ENCODE results near the gene OTUD7B. TPM values are rescaled to one million over a fixed set of nuclear protein-coding genes. Genes with fewer than 3 reads are reported as not detected.
A peak's percentile ranks its signal among the peaks of the same experiment; 100 is the strongest.
"Not testable (repeated sequence)": the region's sequence is repeated elsewhere in the genome, so short reads cannot be mapped to it uniquely, and the experiment has no call there.

The OTUD7B gene
- total RNA-seq, result 19.1 TPM

GRCh38 chr1:150010393-150011115, at the start of gene OTUD7B:
Gene OTUD7B (minus strand): TSS chr1:150010726. CDS start chr1:149977510, 33,216 bp downstream.
- ATAC-seq, result peak; percentile 92

GRCh38 chr1:150060260-150060659, 49.7 kb upstream of the OTUD7B start:
- ATAC-seq, result no peak
- DNase-seq (ENCODE audit: low spot score), result no peak

More at GRCh38 chr1:150010393-150011115, at the start of gene OTUD7B:
- peak; percentile 93 for DNase-seq (ENCODE audit: low spot score)

DNA sequence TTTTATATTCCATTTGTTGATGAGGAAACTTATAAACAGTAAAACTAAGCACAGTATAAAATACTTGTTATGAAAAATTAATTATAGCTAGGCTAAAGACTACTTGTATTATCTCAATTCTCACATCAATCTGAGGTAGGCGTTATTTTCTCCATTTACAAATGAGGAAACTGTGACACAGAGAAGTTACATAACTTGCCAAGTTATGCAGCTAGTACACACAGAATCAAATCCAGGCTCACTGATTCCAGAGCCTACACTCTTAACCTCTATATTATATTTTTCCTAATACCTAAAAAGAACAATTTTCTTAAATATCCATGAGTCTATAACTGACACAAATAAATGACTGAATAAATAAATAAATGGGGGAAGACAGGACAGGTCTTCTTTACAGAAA, 45.9 kb upstream of the OTUD7B start:
- no peak for ATAC-seq

DNA sequence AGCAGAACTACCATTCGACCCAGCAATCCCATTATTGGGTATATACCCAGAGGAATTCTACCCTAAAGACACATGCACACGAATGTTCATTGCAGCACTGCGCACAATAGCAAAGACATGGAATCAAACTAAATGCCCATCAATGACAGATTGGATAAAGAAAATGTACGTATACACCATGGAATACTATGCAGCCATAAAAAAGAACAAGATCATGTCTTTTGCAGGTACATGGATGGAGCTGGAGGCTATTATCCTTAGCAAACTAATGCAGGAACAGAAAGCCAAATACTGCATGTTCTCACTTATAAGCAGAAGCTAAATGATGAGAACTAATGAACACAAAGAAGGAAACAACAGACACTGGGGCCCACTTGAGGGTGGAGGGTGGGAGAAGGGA, 45.0 kb upstream of the OTUD7B start:
- DNase-seq (ENCODE audit: low spot score); ATAC-seq: not testable (repeated sequence)

More for the DNA sequence above, 45.9 kb upstream of the OTUD7B start:
- DNase-seq (ENCODE audit: low spot score), result no peak

GRCh38 chr1:150053926-150054325, 43.4 kb upstream of the OTUD7B start:
- no peak for ATAC-seq
- no peak for DNase-seq (ENCODE audit: low spot score)

- not testable (repeated sequence) for ATAC-seq; DNase-seq (ENCODE audit: low spot score)
Observed at GRCh38 chr1:150051905-150052412, 41.4 kb upstream of the OTUD7B start.

- peak; percentile 83 for ATAC-seq
- peak; percentile 65 for DNase-seq (ENCODE audit: low spot score)
Observed at GRCh38 chr1:150051089-150051373, 40.5 kb upstream of the OTUD7B start.

DNA sequence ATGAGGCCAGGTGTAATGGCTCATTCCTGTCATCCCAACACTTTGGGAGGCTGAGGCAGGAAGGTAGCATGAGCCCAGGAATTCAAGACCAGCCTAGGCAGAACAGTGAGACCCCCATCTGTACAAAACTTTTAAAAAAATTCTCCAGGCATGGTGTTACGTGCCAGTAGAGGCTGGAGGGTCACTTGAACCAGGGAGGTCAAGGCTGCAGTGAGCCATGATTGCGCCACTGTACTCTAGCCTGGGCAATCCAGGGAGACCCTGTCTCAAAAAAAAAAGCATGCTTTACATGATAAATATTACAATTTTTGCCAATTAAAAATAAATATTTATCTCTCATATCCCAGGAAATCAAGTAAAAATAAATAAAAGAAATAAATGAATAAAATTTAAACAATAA, 39.4 kb upstream of the OTUD7B start:
- DNase-seq (ENCODE audit: low spot score) (no peak), ATAC-seq (no peak)

DNA sequence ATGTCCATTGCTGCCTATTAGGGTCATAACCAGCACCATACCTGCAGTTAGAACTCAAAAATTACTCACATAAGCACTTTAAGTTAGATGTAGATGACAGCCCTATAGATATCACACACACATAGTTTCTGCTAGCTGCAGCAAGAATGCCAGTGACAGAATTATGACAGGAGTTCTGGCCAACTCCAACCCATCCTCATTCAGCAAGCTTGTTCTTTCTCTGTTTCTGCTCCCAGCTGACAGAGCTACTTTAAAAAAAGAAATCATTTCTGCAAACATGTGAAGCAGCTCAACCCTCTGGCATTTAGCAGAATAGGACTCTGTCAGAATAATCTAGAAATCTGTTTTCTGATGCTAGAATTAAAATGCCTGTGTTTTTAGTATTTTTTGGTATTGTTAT, 23.8 kb upstream of the OTUD7B start:
- ATAC-seq, result no peak

DNA sequence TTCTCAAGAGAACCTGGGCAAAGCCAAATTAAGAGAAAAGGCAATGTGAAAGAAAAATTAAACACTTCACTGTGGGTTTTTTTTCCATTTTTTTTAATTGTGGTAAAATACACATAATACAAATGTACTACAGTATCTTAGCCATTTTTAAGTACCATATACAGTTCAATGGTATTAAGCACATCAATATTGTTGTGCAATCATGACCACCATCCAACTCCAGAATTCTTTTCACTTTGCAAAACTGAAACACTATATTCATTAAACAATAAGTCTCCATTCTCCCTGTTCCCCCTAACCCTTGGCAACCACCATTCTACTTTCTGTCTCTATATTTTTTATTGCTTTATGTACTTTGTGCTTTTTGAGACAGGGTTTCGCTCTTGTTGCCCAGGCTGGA, 17.8 kb upstream of the OTUD7B start:
- no peak for DNase-seq (ENCODE audit: low spot score)
- ATAC-seq, result no peak

More for the DNA sequence above, 23.8 kb upstream of the OTUD7B start:
- DNase-seq (ENCODE audit: low spot score), result no peak

GRCh38 chr1:150024156-150024555, 13.6 kb upstream of the OTUD7B start:
- no peak for DNase-seq (ENCODE audit: low spot score)
- no peak for ATAC-seq

DNA sequence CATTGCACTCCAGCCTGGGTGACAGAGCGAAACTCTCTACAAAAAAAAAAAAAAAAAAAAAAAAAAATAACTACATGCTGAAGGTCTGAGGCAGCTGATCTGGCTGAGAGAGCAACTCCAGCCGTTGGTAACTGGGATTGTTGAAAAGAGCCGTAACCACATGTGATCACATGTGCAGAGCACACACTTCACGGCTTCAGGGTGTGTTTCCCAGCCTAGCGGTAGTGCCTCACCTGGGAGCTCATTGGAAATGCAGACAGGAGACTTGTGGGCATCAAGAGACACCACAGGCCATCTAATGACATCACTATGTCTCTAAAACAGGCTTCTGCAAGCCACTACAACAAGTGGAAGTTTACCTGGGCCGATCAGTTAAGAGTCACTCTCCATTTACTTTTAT, 11.8 kb upstream of the OTUD7B start:
- peak; percentile 34 for ATAC-seq
- no peak for DNase-seq (ENCODE audit: low spot score)

DNA sequence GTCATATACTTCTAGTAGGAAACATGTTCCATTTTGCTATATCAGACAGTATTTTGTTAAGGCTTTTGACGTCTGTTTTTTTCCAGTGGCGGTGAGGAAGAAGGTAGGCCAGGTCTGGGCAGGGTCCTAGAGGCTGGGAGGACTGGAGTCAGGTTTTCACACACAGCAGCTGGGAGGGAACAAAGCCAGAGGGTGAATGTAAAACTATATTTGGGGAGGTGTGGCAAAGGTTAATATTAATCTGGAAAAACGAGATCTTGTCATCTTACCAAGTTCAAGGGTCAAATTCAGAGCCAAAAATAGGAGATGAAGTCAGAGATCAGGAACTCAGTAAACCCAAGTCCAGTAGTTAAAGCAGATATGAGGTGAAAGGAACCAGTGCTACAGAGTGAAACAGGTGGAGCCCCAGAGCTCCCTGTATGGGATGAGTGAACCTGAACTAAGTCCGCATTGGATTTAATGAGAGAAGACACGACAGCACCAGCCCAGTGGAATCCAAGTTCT, 10.7 kb upstream of the OTUD7B start:
- ATAC-seq (peak; percentile 94), DNase-seq (ENCODE audit: low spot score) (peak; percentile 79)

DNA sequence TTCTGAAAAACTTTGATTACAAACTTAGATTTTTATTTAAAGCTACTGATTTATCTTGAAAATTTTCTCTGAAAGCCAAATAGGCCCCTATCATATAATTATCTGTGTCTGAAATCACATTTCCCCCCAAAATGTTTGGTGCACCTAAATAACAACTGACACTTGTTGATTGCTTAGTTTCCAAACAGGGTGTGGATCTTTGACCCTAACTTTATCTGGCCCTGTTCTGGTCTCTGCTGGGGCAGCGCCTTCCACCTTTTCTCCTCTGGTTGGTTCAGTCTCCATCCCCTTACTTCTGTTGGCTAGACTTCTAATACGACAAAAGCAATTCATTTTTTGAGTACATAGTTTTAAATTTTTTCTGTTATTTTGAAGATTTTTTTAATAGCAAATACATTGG, 10.2 kb upstream of the OTUD7B start:
- ATAC-seq (peak; percentile 67), DNase-seq (ENCODE audit: low spot score) (no peak)

DNA sequence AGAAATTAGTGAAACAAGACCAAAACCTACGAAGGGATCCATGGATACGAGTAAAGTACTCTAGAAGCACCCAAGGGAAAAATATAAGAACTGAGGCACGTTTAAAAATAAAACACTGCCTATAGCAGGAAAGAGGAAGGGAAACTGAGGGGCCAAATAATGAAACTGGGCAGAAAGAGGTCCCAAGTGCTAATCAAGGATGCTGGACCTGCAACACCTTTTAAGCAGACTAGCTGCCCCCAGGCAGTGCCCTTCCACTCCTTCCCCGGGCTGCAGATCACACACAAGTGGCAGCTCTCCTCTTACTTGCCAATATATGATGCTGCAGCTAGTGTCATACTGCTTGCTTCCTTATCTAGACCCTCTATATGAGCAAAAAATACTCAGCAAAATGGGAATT, 7.6 kb upstream of the OTUD7B start:
- ATAC-seq (no peak), DNase-seq (ENCODE audit: low spot score) (no peak)

- no peak for DNase-seq (ENCODE audit: low spot score)
- ATAC-seq, result no peak
Observed at GRCh38 chr1:150017206-150017750, 6.8 kb upstream of the OTUD7B start.

DNA sequence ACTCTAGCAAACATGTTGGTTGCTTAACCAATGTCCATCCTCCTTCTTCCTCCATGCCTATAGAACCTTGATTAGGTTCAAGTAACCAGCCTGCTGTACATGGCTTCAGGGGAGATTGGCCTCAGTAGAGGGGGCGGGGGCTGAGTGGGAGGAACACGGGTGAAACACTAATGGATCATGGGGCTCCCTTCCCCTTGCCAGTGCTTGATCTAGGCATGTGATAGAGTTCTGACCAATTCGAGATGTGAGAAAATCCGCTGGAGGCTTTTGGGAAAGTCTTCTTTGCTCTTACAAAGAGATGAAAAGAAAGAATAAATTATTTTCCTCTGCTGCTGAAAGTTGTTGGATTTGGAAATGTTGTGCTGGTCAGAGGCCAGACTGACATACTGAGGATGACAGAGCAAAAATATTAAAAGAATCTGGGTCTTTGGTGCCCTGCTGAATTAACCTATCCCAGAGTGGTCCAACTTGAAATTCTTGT, 5.2 kb upstream of the OTUD7B start:
- no peak for ATAC-seq
- no peak for DNase-seq (ENCODE audit: low spot score)

DNA sequence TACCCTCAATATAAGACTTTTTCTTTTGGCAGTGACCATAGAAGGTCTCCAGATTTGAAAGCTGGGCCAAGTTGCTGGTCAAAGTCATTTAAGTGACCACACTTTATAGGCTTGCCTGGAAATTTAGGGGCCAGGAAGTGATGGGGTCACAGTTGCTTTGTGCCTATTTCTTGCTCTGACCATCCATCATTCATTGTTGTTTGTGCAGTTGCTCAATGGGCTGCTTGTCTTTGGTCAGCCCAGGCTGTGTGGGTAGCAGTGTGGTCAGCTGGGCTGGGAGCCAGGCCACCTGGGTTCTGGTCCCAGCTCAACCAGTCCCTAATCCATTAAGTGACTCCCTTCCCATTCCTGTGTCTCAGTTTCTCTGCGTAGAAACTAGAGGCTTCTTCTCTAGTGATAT, 2.1 kb upstream of the OTUD7B start:
- DNase-seq (ENCODE audit: low spot score) (no peak), ATAC-seq (no peak)

DNA sequence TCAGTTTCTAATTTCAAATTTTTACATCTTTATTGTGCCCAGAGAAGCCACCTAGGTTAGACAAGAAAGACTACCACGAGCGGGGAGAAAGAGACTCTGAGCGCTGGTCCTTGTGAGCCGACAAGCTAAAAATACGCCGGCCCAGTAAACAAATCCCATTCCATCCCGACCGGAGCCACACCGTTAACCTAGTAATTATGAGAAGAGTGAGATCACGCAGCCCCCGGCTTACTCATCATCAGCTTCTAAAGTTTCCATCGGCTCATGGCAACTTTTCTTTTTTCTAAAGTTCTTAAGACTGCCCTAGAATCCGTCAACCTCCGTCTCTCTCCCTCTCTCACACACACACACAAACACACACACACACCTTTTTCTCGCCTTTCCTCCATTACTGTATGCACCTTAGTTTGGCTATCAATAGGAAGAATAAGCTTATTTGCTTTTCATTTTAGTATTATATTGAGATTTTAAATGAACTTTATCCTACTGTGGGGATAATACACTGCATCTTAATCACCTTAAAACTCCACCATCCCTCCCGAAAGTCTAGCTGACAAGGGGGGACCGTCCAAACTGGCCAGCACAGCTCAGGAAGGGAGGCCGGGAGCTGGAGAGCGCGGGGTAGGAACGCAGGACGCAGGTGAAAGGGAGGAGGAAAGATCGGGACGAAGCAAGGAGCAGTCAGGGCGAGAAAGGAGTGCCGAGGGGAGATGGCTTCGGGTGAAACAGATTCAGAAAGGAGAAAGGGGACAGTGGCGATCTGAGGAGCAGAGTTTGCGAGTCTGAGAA, 728 bp downstream of the OTUD7B start:
- ATAC-seq (peak; percentile 43), DNase-seq (ENCODE audit: low spot score) (peak; percentile 56)

- peak; percentile 17 for ATAC-seq
- DNase-seq (ENCODE audit: low spot score), result no peak
Observed at GRCh38 chr1:150008699-150009098, 1.8 kb downstream of the OTUD7B start.

DNA sequence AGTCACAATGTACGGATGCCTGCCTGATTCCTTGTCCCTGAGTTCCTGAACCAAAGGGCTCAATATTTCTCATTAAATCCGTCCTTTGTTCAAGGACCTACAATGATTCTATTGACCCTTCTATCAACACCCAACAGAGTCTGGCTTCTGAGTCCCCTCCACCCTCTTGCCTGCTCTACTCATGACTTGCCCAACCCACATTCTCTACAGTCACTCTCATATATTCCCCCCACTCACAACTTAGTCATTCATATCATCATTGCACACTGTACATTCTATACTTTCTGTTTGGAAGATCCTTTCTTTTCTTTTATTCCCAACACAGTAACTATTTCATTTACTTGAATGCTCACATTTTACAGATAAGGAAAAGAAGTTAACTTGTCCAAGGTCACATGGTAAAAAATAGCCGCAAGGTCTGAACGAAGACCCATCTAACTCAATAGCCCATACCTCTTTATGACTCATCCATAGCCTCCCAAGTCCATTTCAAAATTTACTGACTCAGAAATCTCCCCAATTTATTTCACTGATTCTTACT, 3.6 kb downstream of the OTUD7B start:
- ATAC-seq, result no peak

More for the DNA sequence above, 3.6 kb downstream of the OTUD7B start:
- no peak for DNase-seq (ENCODE audit: low spot score)

All from left lobe of liver (tissue), 2 donors.